Activated T-cell treated with anti-CD3 and anti-CD28 coated beads, Interleukin-2, amount 50 U/mL, for 72 hours (primary cell): ENCODE data around the gene ASGR2. TPM values are rescaled to one million over a fixed set of nuclear protein-coding genes. Genes with fewer than 3 reads are reported as not detected.
"Not testable (repeated sequence)": the region's sequence is repeated elsewhere in the genome, so short reads cannot be mapped to it uniquely, and the experiment has no call there.

Source experiments
- ATAC-seq, 2 donors: fragments of 150-1000 bp; cut with Tn5 transposase; replicated peaks in 1 of 2; 2 replicates each; pipeline ENCODE4 v1.10.0; 2021; ENCODE audit warnings: moderate library complexity in 2 of 2, mild to moderate bottlenecking in 1 of 2
- DNase-seq, 2 donors: peaks; one replicate each; pipeline ENCODE4 v3.0.0; 2021 to 2022; ENCODE audit warnings: mixed read lengths in 1 of 2
- H3K27ac Mint-ChIP-seq: one replicate; pipeline ENCODE4 v1.8.0; 2022; ENCODE audit warnings: mild to moderate bottlenecking, moderate library complexity, mixed read lengths
- H3K27me3 Mint-ChIP-seq: one replicate; pipeline ENCODE4 v1.8.0; 2022; ENCODE audit warnings: low read depth, mixed read lengths
- H3K36me3 Mint-ChIP-seq, 2 donors: one replicate each; pipeline ENCODE4 v1.8.0; 2022; ENCODE audit warnings: mixed read lengths in 2 of 2, mild to moderate bottlenecking in 1 of 2; ENCODE audit not compliant: insufficient read depth in 2 of 2
- H3K4me1 Mint-ChIP-seq: one replicate; pipeline ENCODE4 v1.8.0; 2022; ENCODE audit warnings: low read depth, mixed read lengths
- H3K4me3 Mint-ChIP-seq, 2 donors: one replicate each; pipeline ENCODE4 v1.8.0; 2022; ENCODE audit warnings: mild to moderate bottlenecking in 2 of 2, mixed read lengths in 2 of 2, moderate library complexity in 2 of 2
- H3K9me3 Mint-ChIP-seq, 2 donors: one replicate each; pipeline ENCODE4 v1.8.0; 2022; ENCODE audit warnings: mixed read lengths in 2 of 2
- total RNA-seq, 2 donors: library from RNA; stranded (reverse); gene quantifications; one replicate each; pipeline ENCODE4 v1.2.3, GENCODE V29; 2022

ASGR2 gene
- total RNA-seq, 2 donors from 2014 or later, result not detected

GRCh38 chr17:7133916-7134315 lies 19.3 kb upstream of the ASGR2 start:
- H3K36me3 Mint-ChIP-seq, result no peaks in the 10 kb centered on the region
- DNase-seq (no peak), ATAC-seq (no peak)
- peak overlapping the region; percentile 77 to 81 for H3K4me3 Mint-ChIP-seq
- H3K27ac Mint-ChIP-seq, result peak overlapping the region; percentile 62
- peaks cover 35% of the 10 kb centered on the region for H3K4me1 Mint-ChIP-seq
- H3K9me3 Mint-ChIP-seq, result no peaks in the 10 kb centered on the region
- no peaks in the 10 kb centered on the region for H3K27me3 Mint-ChIP-seq

- no peaks in the 10 kb centered on the region for H3K9me3 Mint-ChIP-seq
- DNase-seq (peak; percentile 49 to 58), ATAC-seq (peak; percentile 23 to 31)
- peak overlapping the region; percentile 62 for H3K27ac Mint-ChIP-seq
- H3K27me3 Mint-ChIP-seq, result no peaks in the 10 kb centered on the region
- no peaks in the 10 kb centered on the region for H3K36me3 Mint-ChIP-seq
- H3K4me3 Mint-ChIP-seq, result peak overlapping the region; percentile 77 to 81
- peaks cover 35% of the 10 kb centered on the region for H3K4me1 Mint-ChIP-seq
Measured at GRCh38 chr17:7133424-7133823, 18.8 kb upstream of the ASGR2 start.

DNA sequence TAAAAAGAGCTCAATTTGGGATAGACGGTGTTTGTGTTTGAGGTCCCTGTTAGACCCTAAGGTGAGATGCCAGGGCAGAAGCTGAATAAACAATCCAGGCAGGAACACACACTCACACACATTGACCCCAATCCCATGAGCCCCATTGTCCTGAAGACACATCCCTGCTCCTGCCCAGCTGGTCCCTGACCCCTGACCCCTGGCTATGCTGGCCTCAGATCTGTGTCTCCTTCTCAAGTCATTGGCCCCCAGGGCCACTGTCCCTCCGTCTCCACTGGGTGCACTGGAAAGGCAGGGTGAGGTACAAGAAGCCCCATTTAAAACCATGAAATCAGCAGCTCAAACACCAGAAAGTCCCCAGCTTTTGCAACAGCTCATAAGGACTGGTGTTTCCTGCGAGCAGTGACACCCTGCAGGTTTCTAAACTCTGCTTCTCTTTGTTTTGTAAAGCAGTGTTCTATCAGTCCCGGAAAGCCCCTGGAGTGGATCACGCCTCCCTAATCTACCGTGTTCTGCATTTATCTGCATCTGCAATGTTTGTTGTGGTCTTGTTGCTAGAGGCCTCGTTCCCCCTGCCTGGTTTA lies 18.0 kb upstream of the ASGR2 start:
- peaks cover 35% of the 10 kb centered on the region for H3K4me1 Mint-ChIP-seq
- H3K9me3 Mint-ChIP-seq, result no peaks in the 10 kb centered on the region
- DNase-seq (peak; percentile 74), ATAC-seq (peak; percentile 99)
- H3K36me3 Mint-ChIP-seq, result no peaks in the 10 kb centered on the region
- peak overlapping the region; percentile 72 for H3K27ac Mint-ChIP-seq
- H3K27me3 Mint-ChIP-seq, result no peaks in the 10 kb centered on the region
- H3K4me3 Mint-ChIP-seq, result peak overlapping the region; percentile 64 to 67

DNA sequence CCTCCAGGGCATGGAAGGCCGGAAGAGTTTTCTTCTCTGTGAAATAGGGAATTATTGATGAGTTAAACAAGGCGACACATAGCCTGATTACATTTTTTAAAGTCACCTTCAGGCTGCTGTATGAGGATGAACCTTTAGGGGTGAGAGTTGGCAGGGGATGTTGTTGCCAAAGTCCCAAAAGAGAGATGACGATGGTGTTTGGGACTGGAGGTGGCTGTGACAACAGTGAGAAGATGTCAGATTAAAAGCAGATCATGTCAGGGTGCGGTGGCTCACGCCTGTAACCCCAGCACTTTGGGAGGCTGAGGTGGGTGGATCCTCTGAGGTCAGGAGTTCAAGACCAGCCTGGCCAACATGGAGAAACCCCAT lies 16.8 kb upstream of the ASGR2 start:
- no peaks in the 10 kb centered on the region for H3K36me3 Mint-ChIP-seq
- peak overlapping the region; percentile 49 for H3K27ac Mint-ChIP-seq
- ATAC-seq (no peak), DNase-seq (no peak)
- no peaks in the 10 kb centered on the region for H3K27me3 Mint-ChIP-seq
- peak overlapping the region; percentile 43 to 67 for H3K4me3 Mint-ChIP-seq
- peaks cover 35% of the 10 kb centered on the region for H3K4me1 Mint-ChIP-seq
- H3K9me3 Mint-ChIP-seq, result no peaks in the 10 kb centered on the region

- Mint-ChIP-seq H3K4me1 (peaks cover 35% of the 10 kb centered on the region), H3K36me3 (no peaks in the 10 kb centered on the region), H3K9me3 (no peaks in the 10 kb centered on the region), H3K27ac (no peak overlapping the region), H3K4me3 (peak overlapping the region in 1 of 2 donors; percentile 67), H3K27me3 (no peaks in the 10 kb centered on the region)
- DNase-seq (no peak), ATAC-seq (no peak)
Measured at GRCh38 chr17:7130621-7131422, 16.2 kb upstream of the ASGR2 start.

GRCh38 chr17:7129311-7129710 lies 14.7 kb upstream of the ASGR2 start:
- no peak for DNase-seq
- Mint-ChIP-seq H3K4me3 (no peak overlapping the region), H3K36me3 (no peaks in the 10 kb centered on the region), H3K27me3 (no peaks in the 10 kb centered on the region), H3K4me1 (peaks cover 35% of the 10 kb centered on the region), H3K27ac (no peak overlapping the region), H3K9me3 (no peaks in the 10 kb centered on the region)
- ATAC-seq, result no peak

DNA sequence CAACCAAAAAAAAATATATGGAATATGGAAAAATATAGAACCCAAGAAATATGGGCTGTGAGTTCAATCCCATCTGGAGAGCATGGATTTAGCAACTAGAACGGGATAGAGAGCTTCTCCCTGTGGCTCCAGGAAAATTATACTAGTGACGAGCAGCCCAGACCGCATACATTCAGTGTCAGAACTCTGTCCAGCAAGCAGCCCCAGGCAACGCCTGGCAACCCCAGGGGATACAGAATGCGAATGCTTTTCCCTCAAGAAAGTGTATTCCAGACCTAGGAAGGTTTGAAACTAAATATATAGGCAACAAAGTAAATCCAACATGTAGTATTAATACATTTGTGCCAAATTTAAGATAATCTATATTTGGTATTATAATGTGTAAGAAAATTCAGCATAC lies 13.5 kb upstream of the ASGR2 start:
- Mint-ChIP-seq H3K9me3 (no peaks in the 10 kb centered on the region), H3K27me3 (no peaks in the 10 kb centered on the region), H3K4me1 (peaks cover 27% of the 10 kb centered on the region), H3K27ac (no peak overlapping the region), H3K36me3 (no peaks in the 10 kb centered on the region), H3K4me3 (no peak overlapping the region)
- ATAC-seq, result no peak
- no peak for DNase-seq

GRCh38 chr17:7127501-7127900 lies 12.9 kb upstream of the ASGR2 start:
- H3K27me3 Mint-ChIP-seq, result not testable (repeated sequence)

DNA sequence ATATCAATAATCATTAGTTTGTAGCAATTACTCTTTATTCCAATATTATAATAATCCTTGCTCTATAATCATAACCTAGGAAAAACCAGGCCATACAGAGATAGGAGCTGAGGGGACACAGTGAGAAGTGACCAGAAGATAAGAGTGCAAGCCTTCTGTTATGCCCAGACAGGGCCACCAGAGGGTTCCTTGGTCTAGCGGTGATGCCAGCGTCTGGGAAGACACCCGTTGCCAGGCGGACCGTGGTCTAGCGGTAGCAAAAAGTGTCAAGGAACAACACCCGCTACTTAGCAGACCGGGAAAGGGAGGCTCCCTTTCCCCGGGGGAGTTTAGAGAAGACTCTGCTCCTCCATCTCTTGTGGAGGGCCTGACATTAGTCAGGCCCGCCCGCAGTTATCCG lies 11.8 kb upstream of the ASGR2 start:
- not testable (repeated sequence) for H3K27ac Mint-ChIP-seq, ATAC-seq, DNase-seq, H3K36me3 Mint-ChIP-seq, H3K4me1 Mint-ChIP-seq, H3K4me3 Mint-ChIP-seq, H3K27me3 Mint-ChIP-seq, H3K9me3 Mint-ChIP-seq

More at GRCh38 chr17:7127501-7127900, 12.9 kb upstream of the ASGR2 start:
- not testable (repeated sequence) for ATAC-seq, H3K9me3 Mint-ChIP-seq, H3K27ac Mint-ChIP-seq, H3K36me3 Mint-ChIP-seq, H3K4me3 Mint-ChIP-seq, DNase-seq
- H3K4me1 Mint-ChIP-seq, result peaks cover 20% of the 10 kb centered on the region

GRCh38 chr17:7124923-7125322 lies 10.3 kb upstream of the ASGR2 start:
- no peaks in the 10 kb centered on the region for H3K4me1 Mint-ChIP-seq
- peaks cover 15% of the 10 kb centered on the region for H3K27me3 Mint-ChIP-seq
- DNase-seq, result no peak

DNA sequence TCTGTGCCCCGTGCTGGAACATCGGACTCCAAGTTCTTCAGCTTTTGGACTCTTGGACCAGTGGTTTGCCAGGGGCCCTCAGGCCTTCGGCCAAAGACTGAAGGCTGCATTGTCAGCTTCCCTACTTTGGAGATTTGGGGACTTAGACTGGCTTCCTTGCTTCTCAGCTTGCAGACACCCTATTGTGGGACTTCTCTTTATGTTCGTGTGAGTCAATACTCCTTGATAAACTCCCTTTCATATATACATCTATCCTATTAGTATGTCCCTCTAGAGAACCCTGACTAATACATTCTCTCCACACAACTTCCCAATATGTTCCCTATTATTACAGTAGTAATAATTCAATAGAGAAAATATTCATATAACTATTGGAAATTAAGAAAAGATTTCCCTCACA lies 9.2 kb upstream of the ASGR2 start:
- no peaks in the 10 kb centered on the region for H3K36me3 Mint-ChIP-seq
- H3K9me3 Mint-ChIP-seq, result no peaks in the 10 kb centered on the region
- peaks cover 24% of the 10 kb centered on the region for H3K27me3 Mint-ChIP-seq
- no peaks in the 10 kb centered on the region for H3K4me1 Mint-ChIP-seq
- no peak overlapping the region for H3K27ac Mint-ChIP-seq
- ATAC-seq (no peak), DNase-seq (no peak)
- no peak overlapping the region for H3K4me3 Mint-ChIP-seq

More at GRCh38 chr17:7124923-7125322, 10.3 kb upstream of the ASGR2 start:
- Mint-ChIP-seq H3K36me3 (no peaks in the 10 kb centered on the region), H3K9me3 (no peaks in the 10 kb centered on the region), H3K27ac (no peak overlapping the region), H3K4me3 (no peak overlapping the region)
- no peak for ATAC-seq

- H3K27ac Mint-ChIP-seq, result no peak overlapping the region
- no peaks in the 10 kb centered on the region for H3K4me1 Mint-ChIP-seq
- H3K36me3 Mint-ChIP-seq, result no peaks in the 10 kb centered on the region
- H3K9me3 Mint-ChIP-seq, result no peaks in the 10 kb centered on the region
- H3K27me3 Mint-ChIP-seq, result peaks cover 24% of the 10 kb centered on the region
- DNase-seq (no peak), ATAC-seq (no peak)
- no peak overlapping the region for H3K4me3 Mint-ChIP-seq
Measured at GRCh38 chr17:7122381-7122780, 7.8 kb upstream of the ASGR2 start.

- H3K4me1 Mint-ChIP-seq, H3K9me3 Mint-ChIP-seq, ATAC-seq, H3K4me3 Mint-ChIP-seq, H3K36me3 Mint-ChIP-seq, DNase-seq, H3K27ac Mint-ChIP-seq: not testable (repeated sequence)
- H3K27me3 Mint-ChIP-seq, result peaks cover 24% of the 10 kb centered on the region
Measured at GRCh38 chr17:7120635-7121034, 6.0 kb upstream of the ASGR2 start.

GRCh38 chr17:7120123-7120522 lies 5.5 kb upstream of the ASGR2 start:
- H3K27ac Mint-ChIP-seq, result no peak overlapping the region
- DNase-seq (no peak), ATAC-seq (no peak)
- H3K27me3 Mint-ChIP-seq, result peaks cover 24% of the 10 kb centered on the region
- H3K4me3 Mint-ChIP-seq, result no peak overlapping the region
- no peaks in the 10 kb centered on the region for H3K9me3 Mint-ChIP-seq
- H3K36me3 Mint-ChIP-seq, result no peaks in the 10 kb centered on the region
- no peaks in the 10 kb centered on the region for H3K4me1 Mint-ChIP-seq
